WI38 (cell line): ENCODE measurements around the gene LRFN5.
"Not testable (repeated sequence)": the region's sequence is repeated elsewhere in the genome, so short reads cannot be mapped to it uniquely, and the experiment has no call there.

Experiments used
- H3K4me3 ChIP-seq: 2 replicates; pipeline ENCODE4 v1.5.1; 2011; ENCODE audit warnings: low read depth, mild to moderate bottlenecking, control low read depth, low read length
- TF ChIP-seq, protein P1 (sequence below): IDR thresholded peaks from 2 replicates; pipeline ENCODE4 v1.5.1; 2012; ENCODE audit warnings: low read depth, mild to moderate bottlenecking, control low read depth, low read length

Gene LRFN5

DNA sequence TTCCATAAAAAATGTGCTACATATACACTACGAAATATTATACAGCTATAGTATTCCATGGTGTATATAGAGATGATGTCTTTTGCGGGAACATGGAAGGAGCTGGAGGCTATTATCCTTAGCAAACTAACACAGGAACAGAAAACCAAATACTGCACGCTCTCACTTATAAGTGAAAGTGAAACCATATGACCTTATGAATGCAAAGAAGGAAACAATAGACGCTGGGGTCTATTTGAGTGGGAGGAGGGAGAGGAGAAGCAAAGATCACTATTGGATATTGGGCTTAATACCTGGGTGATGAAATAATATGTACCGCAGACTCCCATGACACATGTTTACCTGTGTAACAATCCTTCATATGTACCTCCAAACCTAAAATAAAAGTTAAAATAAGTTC, 142.8 kb downstream of the LRFN5 start:
- TF ChIP-seq, protein P1, sequence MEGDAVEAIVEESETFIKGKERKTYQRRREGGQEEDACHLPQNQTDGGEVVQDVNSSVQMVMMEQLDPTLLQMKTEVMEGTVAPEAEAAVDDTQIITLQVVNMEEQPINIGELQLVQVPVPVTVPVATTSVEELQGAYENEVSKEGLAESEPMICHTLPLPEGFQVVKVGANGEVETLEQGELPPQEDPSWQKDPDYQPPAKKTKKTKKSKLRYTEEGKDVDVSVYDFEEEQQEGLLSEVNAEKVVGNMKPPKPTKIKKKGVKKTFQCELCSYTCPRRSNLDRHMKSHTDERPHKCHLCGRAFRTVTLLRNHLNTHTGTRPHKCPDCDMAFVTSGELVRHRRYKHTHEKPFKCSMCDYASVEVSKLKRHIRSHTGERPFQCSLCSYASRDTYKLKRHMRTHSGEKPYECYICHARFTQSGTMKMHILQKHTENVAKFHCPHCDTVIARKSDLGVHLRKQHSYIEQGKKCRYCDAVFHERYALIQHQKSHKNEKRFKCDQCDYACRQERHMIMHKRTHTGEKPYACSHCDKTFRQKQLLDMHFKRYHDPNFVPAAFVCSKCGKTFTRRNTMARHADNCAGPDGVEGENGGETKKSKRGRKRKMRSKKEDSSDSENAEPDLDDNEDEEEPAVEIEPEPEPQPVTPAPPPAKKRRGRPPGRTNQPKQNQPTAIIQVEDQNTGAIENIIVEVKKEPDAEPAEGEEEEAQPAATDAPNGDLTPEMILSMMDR: no peak
- no peak overlapping the region for H3K4me3 ChIP-seq

DNA sequence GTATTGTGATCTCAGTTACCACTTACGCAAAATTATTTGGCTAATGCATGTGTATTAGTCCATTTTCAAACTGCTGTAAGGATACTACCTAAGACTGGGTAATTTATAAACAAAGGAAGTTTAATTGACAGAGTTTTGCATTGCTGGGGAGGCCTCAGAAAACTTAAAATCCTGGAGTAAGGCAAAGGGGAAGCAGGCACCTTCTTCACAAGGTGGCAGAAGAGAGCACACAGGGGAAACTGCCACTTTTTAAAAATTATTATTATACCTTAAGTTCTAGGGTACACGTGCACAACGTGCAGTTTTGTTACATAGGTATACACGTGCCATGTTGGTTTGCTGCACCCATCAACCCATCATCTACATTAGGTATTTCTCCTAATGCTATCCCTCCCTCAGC, 143.9 kb downstream of the LRFN5 start:
- not testable (repeated sequence) for H3K4me3 ChIP-seq

DNA sequence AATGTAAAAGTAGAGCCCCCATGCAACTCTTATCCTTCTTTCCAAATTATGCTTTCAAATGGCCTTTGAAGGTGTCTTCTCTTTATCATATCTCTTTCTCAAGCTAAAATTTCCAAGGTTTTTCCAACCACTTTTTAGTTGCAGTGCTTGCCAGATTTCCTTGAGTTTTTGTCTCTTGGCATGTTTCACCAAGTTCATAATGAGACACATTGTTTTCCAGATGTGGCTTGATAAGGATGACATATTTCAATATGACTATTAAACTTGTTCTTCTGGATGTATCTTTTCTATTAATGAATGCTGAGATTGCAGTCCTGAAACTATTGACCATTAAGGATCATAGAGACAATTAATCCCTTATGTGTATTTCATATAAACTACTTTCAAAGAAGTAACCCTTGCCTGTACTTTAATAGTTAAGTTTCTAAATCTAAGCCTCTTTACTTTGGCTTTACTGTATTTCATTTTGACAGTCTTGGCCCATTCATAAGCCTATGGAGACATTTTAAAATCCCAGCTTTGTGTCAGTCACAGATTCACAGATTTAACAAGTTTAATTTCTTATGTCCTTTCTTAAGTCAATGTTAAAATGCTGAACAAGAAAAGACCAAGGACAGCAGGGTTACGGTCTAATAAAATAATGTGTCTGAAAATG, 151.5 kb downstream of the LRFN5 start:
- TF ChIP-seq, protein P1: no peak
- no peak overlapping the region for H3K4me3 ChIP-seq

DNA sequence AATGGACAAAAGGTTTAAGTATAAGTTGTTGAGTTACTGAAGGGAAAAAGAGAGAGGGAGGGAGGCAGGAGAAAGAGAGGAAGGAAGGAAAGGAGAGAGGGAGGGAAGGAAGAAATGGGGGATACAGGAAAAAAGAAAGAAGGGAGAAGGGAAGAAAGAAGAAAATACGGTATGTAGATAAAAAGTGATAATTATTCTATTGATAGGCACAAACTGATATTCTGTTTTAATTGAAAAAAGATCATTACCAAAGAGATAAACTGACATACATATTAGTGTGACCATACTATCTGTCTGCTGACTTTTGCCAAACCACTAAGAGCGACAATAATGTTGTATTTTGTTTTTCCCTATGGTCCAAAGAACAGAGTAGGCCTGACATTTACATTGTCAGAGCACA, 154.5 kb downstream of the LRFN5 start:
- H3K4me3 ChIP-seq: no peak overlapping the region
- TF ChIP-seq, protein P1: no peak

DNA sequence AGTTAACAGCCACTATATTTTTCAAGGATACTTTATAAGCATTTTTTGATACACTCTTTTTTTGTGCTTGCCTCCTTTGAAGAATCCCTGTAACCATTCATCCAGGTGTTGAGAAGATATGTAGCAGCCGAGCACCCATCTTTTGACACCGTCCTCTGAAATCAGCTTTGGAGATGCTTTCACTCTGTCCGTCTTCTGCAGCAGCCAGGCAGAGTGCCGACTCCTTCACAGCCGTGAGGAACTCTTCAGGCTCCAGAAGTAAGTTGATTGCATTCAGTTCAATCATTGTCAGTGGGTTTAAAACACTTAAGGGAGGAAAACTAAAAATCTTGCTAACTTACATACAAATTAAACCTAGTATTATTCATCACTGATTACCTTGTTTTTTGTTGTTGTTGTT, 160.1 kb downstream of the LRFN5 start:
- TF ChIP-seq, protein P1: no peak
- no peak overlapping the region for H3K4me3 ChIP-seq

DNA sequence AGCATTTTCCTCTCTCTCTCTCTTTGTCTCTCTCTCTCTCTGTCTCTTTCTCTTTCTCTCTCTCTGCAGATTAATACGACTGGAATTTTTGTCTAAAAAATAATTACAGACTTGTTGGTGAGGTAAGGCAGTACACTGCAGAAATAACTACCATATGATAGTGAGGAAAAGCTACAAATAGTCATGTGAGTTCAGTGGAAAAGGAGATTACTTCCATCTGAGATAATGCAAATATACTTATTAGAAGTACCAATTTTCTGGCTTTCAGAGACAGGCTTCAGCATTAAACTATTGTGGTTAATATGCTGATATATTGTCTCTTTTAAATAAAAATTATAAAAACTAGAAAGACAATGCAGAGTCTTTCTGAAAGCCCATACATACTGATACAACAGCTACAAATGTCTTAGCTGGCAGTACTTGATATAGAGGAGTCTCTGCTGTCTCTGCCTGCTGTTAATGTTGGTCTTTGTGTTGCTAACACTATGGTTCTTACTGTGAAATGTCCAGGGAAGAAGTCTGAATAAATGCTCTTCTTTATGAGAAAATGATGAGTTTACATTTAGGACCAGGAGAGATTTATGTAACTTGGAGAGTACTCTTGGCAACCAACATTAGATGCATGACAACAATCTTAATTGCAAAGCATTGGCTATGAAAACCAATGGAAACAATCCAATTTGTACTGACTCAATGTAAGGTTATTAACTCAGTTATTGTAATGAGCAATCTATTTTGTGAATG, 167.0 kb downstream of the LRFN5 start:
- no peak overlapping the region for H3K4me3 ChIP-seq
- TF ChIP-seq, protein P1: no peak

DNA sequence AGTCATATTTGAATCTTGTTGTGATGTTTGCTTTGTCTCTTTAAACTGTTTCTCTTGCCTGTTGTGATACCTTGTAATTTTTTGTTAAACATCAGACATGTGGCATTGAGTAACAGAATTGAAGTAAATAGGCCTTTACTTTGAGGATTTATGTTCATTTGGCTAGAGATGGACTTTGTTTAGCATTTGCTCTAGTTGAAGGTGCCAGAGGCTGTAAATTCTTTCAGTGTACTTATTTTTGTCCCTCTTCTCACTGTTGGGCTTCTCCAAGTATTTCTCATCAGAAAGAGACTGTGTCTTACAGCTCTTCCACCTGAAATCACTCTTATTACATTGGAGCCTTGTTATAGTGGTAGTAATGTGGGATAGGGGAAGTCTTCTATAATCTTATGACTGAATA, 175.8 kb downstream of the LRFN5 start:
- H3K4me3 ChIP-seq: no peak overlapping the region
- TF ChIP-seq, protein P1: no peak
